ENCODE measurements around the gene TEX48. TPM values are rescaled to one million over a fixed set of nuclear protein-coding genes. Genes with fewer than 3 reads are reported as not detected.
A peak's percentile ranks its signal among the peaks of the same experiment; 100 is the strongest.

The TEX48 gene, protein sequence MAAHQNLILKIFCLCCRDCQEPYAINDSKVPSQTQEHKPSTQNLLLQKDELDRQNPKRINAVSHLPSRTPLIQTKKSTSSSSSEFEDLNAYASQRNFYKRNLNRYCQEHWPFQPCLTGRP
- not detected in 2 replicates for total RNA-seq (2014; rRNA removed; shearing (Covaris generic); ENCODE audit: low replicate concordance)

DNA sequence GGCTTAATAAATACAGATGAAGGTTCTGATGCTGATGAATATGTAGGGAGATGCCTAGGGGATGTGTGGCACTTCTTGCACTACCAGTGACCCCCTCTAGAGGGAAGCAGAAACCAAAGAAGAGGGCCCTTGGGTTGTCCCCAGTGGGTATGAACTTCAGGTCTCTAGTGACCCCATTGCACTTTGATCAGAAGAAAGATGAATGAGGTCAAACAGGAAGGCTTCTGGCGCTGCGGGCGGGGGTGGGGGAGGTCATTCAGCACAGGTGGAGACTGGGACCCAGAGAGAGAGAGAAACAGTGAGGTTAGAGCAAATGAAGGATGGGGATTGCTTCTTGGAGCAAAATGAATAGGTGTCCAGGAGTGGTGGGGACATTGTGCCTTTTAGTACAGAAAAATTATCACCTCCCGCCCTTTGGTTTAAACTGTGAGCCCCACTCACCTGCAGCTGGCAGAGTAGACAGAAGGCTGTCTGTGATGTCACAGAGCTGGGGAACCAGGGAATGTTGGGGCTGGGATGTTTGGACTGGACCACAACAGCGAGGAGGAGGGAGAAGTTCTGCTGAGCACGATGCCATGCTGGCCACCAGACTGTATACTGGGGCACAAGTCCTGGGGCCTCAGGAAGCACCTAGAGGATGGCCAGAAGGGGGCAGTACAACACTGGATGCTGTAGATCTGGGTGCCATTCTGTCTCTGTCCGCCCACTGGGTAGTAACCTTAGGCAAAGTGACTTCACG lies at the start of gene TEX48:
Gene TEX48, minus strand, starts transcription at position 599 of the 739 bp plus-strand sequence. CDS start 10,469 bp downstream, outside the sequence.
- peak; percentile 93 for DNase-seq
- peak within 1 kb of the TSS; percentile 58 for H3K4me2 ChIP-seq (ENCODE audit: low read depth, low read length, poor library complexity, severe bottlenecking)
- peak within 1 kb of the TSS; percentile 30; the same call in 1 of the 2 replicates for H3K4me3 ChIP-seq (ENCODE audit: low read length)
- no peaks in the 10 kb centered on the region for H4K20me1 ChIP-seq (ENCODE audit: insufficient read depth, low read depth, low read length)
- H3K9me2 ChIP-seq (replicated peaks; ENCODE audit: insufficient read depth, low read length), result no peaks in the 10 kb centered on the region
- H3K79me2 ChIP-seq (ENCODE audit: low read length), result no peaks in the 10 kb centered on the region
- no peak within 1 kb of the TSS for H3K27ac ChIP-seq (ENCODE audit: low read length)
- no peaks in the 10 kb centered on the region for H3K9me3 ChIP-seq (ENCODE audit: low read length)
- H3K27me3 ChIP-seq (ENCODE audit: low read length), result no peaks in the 10 kb centered on the region
- H3K9ac ChIP-seq (ENCODE audit: low read length), result peak within 1 kb of the TSS; percentile 46
- H3K4me1 ChIP-seq (ENCODE audit: low read length), result peaks cover 17% of the 10 kb centered on the region
- H2AFZ ChIP-seq (ENCODE audit: low read length), result peak within 1 kb of the TSS; percentile 72; the same call in 1 of the 2 replicates
- no peaks in the 10 kb centered on the region for H3K36me3 ChIP-seq (ENCODE audit: insufficient read depth, low read length)

DNA sequence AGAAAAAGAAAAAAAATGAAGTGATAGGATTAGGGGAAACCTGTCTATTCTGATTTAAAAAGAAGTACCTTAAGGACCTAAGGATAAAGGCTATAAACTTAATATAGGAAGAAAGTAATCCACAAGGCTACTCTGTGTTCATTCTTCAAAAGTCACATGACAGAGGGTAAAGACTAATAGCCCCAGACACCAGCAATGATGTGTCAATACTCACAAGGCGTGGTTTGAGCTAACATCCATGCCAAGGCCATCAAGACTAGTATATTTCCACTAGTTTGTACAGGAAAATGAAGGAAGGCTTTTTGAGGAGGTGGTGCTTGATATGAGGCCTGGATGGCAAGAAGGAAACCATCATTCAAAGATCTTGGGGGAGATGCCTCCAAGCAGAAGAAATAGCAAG lies 49.7 kb upstream of the TEX48 start:
- H3K27me3 ChIP-seq (ENCODE audit: low read length), result no peaks in the 10 kb centered on the region

DNA sequence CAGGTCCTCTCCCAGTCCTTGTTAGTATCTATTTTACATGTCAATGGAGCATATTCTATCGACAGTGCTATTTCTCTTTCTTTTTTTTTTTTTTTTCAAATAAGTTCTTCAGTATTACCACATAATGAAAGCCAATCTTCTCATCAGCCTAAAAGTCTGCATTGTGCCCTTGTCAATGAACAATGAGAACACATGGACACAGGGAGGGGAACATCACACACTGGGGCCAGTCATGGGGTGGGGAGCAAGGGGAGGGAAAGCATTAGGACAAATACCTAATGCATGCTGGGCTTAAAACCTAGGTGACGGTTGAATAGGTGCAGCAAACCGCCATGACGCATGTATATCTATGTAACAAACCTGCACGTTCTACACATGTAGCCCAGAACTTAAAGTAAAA lies 47.7 kb upstream of the TEX48 start:
- Histone ChIP-seq H3K79me2 (ENCODE audit: low read length) (no peaks in the 10 kb centered on the region), H3K27ac (ENCODE audit: low read length) (no peak overlapping the region), H3K4me2 (ENCODE audit: low read depth, low read length, poor library complexity, severe bottlenecking) (no peak overlapping the region), H3K4me3 (ENCODE audit: low read length) (no peak overlapping the region), H4K20me1 (ENCODE audit: insufficient read depth, low read depth, low read length) (no peaks in the 10 kb centered on the region), H2AFZ (ENCODE audit: low read length) (no peak overlapping the region), H3K4me1 (ENCODE audit: low read length) (peaks cover 15% of the 10 kb centered on the region), H3K36me3 (ENCODE audit: insufficient read depth, low read length) (no peaks in the 10 kb centered on the region), H3K9me3 (ENCODE audit: low read length) (no peaks in the 10 kb centered on the region), H3K27me3 (ENCODE audit: low read length) (no peaks in the 10 kb centered on the region), H3K9me2 (replicated peaks; ENCODE audit: insufficient read depth, low read length) (no peaks in the 10 kb centered on the region), H3K9ac (ENCODE audit: low read length) (no peak overlapping the region)
- DNase-seq, result no peak

More for the DNA sequence above, 49.7 kb upstream of the TEX48 start:
- H3K9ac ChIP-seq (ENCODE audit: low read length), result no peak overlapping the region
- H3K4me2 ChIP-seq (ENCODE audit: low read depth, low read length, poor library complexity, severe bottlenecking), result no peak overlapping the region
- DNase-seq, result no peak
- H2AFZ ChIP-seq (ENCODE audit: low read length), result no peak overlapping the region
- no peaks in the 10 kb centered on the region for H3K36me3 ChIP-seq (ENCODE audit: insufficient read depth, low read length)
- H3K4me3 ChIP-seq (ENCODE audit: low read length), result no peak overlapping the region
- no peaks in the 10 kb centered on the region for H4K20me1 ChIP-seq (ENCODE audit: insufficient read depth, low read depth, low read length)
- no peaks in the 10 kb centered on the region for H3K4me1 ChIP-seq (ENCODE audit: low read length)
- H3K9me2 ChIP-seq (replicated peaks; ENCODE audit: insufficient read depth, low read length), result no peaks in the 10 kb centered on the region
- H3K9me3 ChIP-seq (ENCODE audit: low read length), result no peaks in the 10 kb centered on the region
- no peak overlapping the region for H3K27ac ChIP-seq (ENCODE audit: low read length)
- H3K79me2 ChIP-seq (ENCODE audit: low read length), result no peaks in the 10 kb centered on the region

DNA sequence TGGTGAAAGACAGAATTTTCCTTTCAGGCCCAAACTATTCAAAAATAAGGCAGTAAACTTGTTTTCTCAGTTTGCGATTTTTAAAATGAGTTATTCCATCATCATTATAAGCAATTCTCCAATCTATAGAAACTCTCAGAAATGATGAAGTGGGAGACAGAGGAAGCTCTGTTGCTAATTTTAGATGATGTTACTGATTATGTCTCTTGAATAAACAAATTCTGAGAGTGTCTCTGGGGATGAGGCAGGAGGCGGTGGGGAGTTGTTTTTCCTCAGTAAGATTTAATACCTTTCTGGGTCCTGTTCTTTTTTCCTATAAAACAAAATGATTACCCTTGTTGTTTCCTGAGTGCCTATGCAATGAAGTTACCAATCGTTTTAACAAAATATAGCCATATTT lies 43.9 kb upstream of the TEX48 start:
- no peak overlapping the region for H3K9ac ChIP-seq (ENCODE audit: low read length)
- H3K36me3 ChIP-seq (ENCODE audit: insufficient read depth, low read length), result no peaks in the 10 kb centered on the region
- no peaks in the 10 kb centered on the region for H4K20me1 ChIP-seq (ENCODE audit: insufficient read depth, low read depth, low read length)
- H3K9me2 ChIP-seq (replicated peaks; ENCODE audit: insufficient read depth, low read length), result no peaks in the 10 kb centered on the region
- peak; percentile 59 for DNase-seq
- H3K9me3 ChIP-seq (ENCODE audit: low read length), result no peaks in the 10 kb centered on the region
- H3K4me1 ChIP-seq (ENCODE audit: low read length), result peaks cover 17% of the 10 kb centered on the region
- H3K27me3 ChIP-seq (ENCODE audit: low read length), result no peaks in the 10 kb centered on the region
- no peak overlapping the region for H3K27ac ChIP-seq (ENCODE audit: low read length)
- H3K79me2 ChIP-seq (ENCODE audit: low read length), result no peaks in the 10 kb centered on the region
- peak overlapping the region; percentile 28; the same call in 1 of the 2 replicates for H3K4me3 ChIP-seq (ENCODE audit: low read length)
- H2AFZ ChIP-seq (ENCODE audit: low read length), result no peak overlapping the region
- H3K4me2 ChIP-seq (ENCODE audit: low read depth, low read length, poor library complexity, severe bottlenecking), result peak overlapping the region; percentile 59

DNA sequence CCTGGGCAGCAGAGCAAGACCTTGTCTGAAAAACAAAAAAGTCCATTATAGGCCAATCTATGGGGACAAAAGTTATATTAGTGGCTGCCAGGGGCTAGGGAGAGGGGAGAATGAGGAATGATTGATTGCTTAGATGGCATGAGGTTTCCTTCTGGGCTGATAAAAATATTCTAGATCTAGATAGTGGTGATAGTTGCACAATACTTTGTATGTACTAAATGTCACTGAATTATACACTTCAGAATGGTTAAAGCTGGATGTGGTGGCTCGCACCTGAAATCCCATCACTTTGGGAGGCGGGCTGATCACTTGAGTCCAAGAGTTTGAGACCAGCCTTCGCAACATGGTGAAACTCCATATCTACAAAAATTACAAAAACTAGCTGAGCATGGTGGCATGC lies 42.8 kb upstream of the TEX48 start:
- Histone ChIP-seq H2AFZ (ENCODE audit: low read length) (no peak overlapping the region), H3K79me2 (ENCODE audit: low read length) (no peaks in the 10 kb centered on the region), H3K36me3 (ENCODE audit: insufficient read depth, low read length) (no peaks in the 10 kb centered on the region), H4K20me1 (ENCODE audit: insufficient read depth, low read depth, low read length) (no peaks in the 10 kb centered on the region), H3K9me2 (replicated peaks; ENCODE audit: insufficient read depth, low read length) (no peaks in the 10 kb centered on the region), H3K9me3 (ENCODE audit: low read length) (no peaks in the 10 kb centered on the region), H3K27ac (ENCODE audit: low read length) (no peak overlapping the region), H3K9ac (ENCODE audit: low read length) (no peak overlapping the region), H3K4me1 (ENCODE audit: low read length) (peaks cover 17% of the 10 kb centered on the region), H3K4me3 (ENCODE audit: low read length) (no peak overlapping the region), H3K4me2 (ENCODE audit: low read depth, low read length, poor library complexity, severe bottlenecking) (no peak overlapping the region), H3K27me3 (ENCODE audit: low read length) (no peaks in the 10 kb centered on the region)
- DNase-seq, result no peak

DNA sequence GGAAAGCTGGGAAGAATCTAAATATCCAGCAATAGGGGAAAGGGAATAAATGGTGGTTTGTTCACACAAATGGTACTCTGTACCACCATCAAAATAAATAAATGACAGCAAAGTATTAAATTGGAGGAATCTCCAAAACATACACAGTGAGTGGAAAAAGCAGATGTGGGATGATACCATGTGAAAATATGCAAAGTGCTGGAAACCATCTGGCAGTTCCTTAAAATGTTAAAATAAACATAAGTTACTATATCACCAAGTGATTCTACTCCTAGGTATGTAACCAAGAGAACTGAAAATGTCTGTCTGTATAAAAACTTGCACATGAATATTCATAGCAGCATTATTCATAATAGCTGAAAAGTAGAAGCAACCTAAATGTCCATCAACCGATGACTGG lies 41.9 kb upstream of the TEX48 start:
- no peaks in the 10 kb centered on the region for H3K79me2 ChIP-seq (ENCODE audit: low read length)
- no peak overlapping the region for H3K27ac ChIP-seq (ENCODE audit: low read length)
- no peak overlapping the region for H3K9ac ChIP-seq (ENCODE audit: low read length)
- no peaks in the 10 kb centered on the region for H4K20me1 ChIP-seq (ENCODE audit: insufficient read depth, low read depth, low read length)
- peaks cover 17% of the 10 kb centered on the region for H3K4me1 ChIP-seq (ENCODE audit: low read length)
- no peaks in the 10 kb centered on the region for H3K9me3 ChIP-seq (ENCODE audit: low read length)
- H3K36me3 ChIP-seq (ENCODE audit: insufficient read depth, low read length), result no peaks in the 10 kb centered on the region
- H3K9me2 ChIP-seq (replicated peaks; ENCODE audit: insufficient read depth, low read length), result no peaks in the 10 kb centered on the region
- DNase-seq, result no peak
- no peaks in the 10 kb centered on the region for H3K27me3 ChIP-seq (ENCODE audit: low read length)
- H2AFZ ChIP-seq (ENCODE audit: low read length), result no peak overlapping the region
- H3K4me2 ChIP-seq (ENCODE audit: low read depth, low read length, poor library complexity, severe bottlenecking), result no peak overlapping the region
- H3K4me3 ChIP-seq (ENCODE audit: low read length), result no peak overlapping the region

DNA sequence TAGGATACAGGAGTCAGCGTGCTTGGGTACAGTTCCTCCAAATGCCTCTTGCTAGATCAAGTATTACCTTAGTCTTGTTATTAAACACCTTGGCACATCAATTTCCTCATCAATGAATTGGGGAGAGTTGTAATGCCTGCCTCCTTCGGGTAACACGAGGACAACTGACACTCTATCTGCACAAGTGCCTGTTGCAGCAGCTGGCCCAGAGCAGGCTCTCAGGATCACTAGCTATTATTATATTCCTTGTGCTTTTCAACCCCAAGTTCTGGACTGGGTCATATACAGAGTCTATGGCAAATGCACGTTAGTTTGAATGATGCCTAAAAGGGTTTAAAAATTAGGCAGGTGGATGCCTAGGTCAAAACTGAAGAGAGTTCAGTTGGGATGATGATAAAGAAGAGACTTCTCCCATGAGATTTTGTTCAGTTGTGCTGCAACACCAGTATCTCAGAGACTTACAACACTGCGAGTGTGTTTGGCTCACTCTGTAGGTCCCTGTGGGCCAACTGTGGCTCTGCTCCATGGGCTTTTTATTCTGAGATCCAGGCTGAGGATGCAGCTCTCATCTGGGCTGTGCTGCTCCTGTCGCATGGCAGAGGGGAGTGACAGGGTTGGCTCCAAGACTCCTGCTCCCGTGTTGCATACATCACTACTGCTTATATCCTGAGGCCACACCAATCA lies 41.1 kb upstream of the TEX48 start:
- H3K9me3 ChIP-seq (ENCODE audit: low read length), result no peaks in the 10 kb centered on the region
- H3K9me2 ChIP-seq (replicated peaks; ENCODE audit: insufficient read depth, low read length), result no peaks in the 10 kb centered on the region
- H3K36me3 ChIP-seq (ENCODE audit: insufficient read depth, low read length), result no peaks in the 10 kb centered on the region
- no peak overlapping the region for H2AFZ ChIP-seq (ENCODE audit: low read length)
- H3K9ac ChIP-seq (ENCODE audit: low read length), result no peak overlapping the region
- no peak for DNase-seq
- no peak overlapping the region for H3K4me3 ChIP-seq (ENCODE audit: low read length)
- no peak overlapping the region for H3K27ac ChIP-seq (ENCODE audit: low read length)
- H3K4me1 ChIP-seq (ENCODE audit: low read length), result peaks cover 17% of the 10 kb centered on the region
- H3K4me2 ChIP-seq (ENCODE audit: low read depth, low read length, poor library complexity, severe bottlenecking), result no peak overlapping the region
- no peaks in the 10 kb centered on the region for H4K20me1 ChIP-seq (ENCODE audit: insufficient read depth, low read depth, low read length)
- H3K79me2 ChIP-seq (ENCODE audit: low read length), result no peaks in the 10 kb centered on the region
- no peaks in the 10 kb centered on the region for H3K27me3 ChIP-seq (ENCODE audit: low read length)

DNA sequence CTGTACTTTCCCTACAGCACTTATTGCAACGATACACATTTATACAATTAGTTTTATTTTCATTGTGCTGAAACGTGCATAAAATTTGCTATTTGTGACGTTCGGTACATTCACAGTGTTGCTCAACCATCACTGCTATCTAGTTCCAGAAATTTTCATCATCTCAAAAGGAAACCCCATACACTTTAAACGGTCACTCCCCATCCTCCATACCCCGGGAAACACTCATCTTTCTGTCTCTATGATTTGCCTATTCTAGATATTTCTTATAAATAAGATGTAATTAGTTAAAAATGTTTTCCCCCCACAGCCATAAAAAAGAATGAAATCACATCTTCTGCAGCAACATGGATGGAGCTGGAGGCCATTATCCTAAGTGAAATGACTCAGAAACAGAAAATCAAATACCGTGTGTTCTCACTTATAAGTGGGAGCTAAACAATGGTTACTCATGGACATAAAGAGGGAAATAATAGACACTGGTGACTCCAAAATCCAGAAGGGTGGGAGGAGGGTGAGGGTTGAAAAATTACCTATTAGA lies 40.2 kb upstream of the TEX48 start:
- no peaks in the 10 kb centered on the region for H3K27me3 ChIP-seq (ENCODE audit: low read length)
- no peak overlapping the region for H3K4me3 ChIP-seq (ENCODE audit: low read length)
- H3K9ac ChIP-seq (ENCODE audit: low read length), result no peak overlapping the region
- no peak overlapping the region for H3K4me2 ChIP-seq (ENCODE audit: low read depth, low read length, poor library complexity, severe bottlenecking)
- no peak for DNase-seq
- H2AFZ ChIP-seq (ENCODE audit: low read length), result no peak overlapping the region
- H3K36me3 ChIP-seq (ENCODE audit: insufficient read depth, low read length), result no peaks in the 10 kb centered on the region
- no peak overlapping the region for H3K27ac ChIP-seq (ENCODE audit: low read length)
- no peaks in the 10 kb centered on the region for H3K79me2 ChIP-seq (ENCODE audit: low read length)
- H4K20me1 ChIP-seq (ENCODE audit: insufficient read depth, low read depth, low read length), result no peaks in the 10 kb centered on the region
- no peaks in the 10 kb centered on the region for H3K9me3 ChIP-seq (ENCODE audit: low read length)
- H3K4me1 ChIP-seq (ENCODE audit: low read length), result peaks cover 25% of the 10 kb centered on the region
- H3K9me2 ChIP-seq (replicated peaks; ENCODE audit: insufficient read depth, low read length), result no peaks in the 10 kb centered on the region
